ENCODE measurements around the gene UROS.

Gene UROS

DNA sequence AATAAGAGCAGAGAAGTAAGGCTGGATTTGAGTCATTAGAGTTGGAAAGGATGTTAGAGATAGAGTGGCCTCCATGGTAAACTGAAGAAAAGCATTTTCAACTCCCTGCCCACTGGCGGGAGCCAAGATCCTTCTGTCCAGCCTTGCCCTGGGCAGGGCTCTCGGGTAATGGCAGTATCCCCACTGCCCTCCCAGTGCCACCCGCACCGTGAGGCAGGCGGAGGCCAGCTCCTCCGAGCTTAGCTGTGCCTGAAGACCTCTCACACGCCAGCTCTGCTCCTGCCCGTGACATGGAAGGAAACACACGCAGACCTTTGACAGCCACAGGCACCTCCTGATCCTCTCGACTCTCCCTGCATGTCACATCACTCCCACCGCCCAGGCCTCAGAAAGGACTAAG, 22.6 kb upstream of the UROS start:
- H3K4me3 ChIP-seq (ENCODE audit: low read depth, low read length) = no peak overlapping the region
- no peak overlapping the region for H3K27ac ChIP-seq
- no peaks in the 10 kb centered on the region for H3K36me3 ChIP-seq (ENCODE audit: control insufficient read depth, insufficient read depth, low read length)

DNA sequence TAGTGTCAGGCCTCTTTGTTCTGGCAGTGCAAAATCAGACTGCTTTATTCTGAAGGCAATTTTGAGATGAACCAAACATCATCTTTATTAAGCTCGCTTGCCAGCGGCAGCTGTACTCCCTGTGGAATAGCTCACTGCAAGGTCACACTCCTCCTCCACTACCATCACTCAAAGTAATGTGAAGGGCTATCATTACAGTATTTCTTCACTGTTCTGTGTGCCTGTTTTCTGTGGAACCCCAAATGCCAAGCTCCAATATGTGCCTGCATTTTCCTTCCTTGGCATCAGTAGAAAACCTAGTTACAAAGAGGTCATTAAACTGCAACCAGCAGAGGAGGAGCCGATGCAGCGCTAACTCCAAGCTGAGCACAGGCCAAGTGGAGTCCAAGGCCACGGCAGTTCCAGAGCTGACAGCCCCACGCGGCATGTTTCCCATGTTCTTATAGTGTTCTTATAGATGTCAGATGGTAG, 21.7 kb upstream of the UROS start:
- Histone ChIP-seq H3K4me2 (ENCODE audit: low read length) (no peak overlapping the region), H3K36me3 (ENCODE audit: control insufficient read depth, insufficient read depth, low read length) (no peaks in the 10 kb centered on the region), H3K27ac (no peak overlapping the region), H3K79me2 (peaks cover 2% of the 10 kb centered on the region), H2AFZ (no peak overlapping the region), H3K9me3 (ENCODE audit: control insufficient read depth, low read length) (no peaks in the 10 kb centered on the region), H3K9ac (no peak overlapping the region), H3K4me1 (no peaks in the 10 kb centered on the region), H3K4me3 (ENCODE audit: low read depth, low read length) (no peak overlapping the region), H3K27me3 (ENCODE audit: control insufficient read depth, insufficient read depth, low read length) (no peaks in the 10 kb centered on the region)
- no peak for TF ChIP-seq CTCF (IDR thresholded peaks at IDR 0.05)

More for the DNA sequence above, 22.6 kb upstream of the UROS start:
- Histone ChIP-seq H3K79me2 (peaks cover 2% of the 10 kb centered on the region), H3K4me1 (no peaks in the 10 kb centered on the region), H3K27me3 (ENCODE audit: control insufficient read depth, insufficient read depth, low read length) (no peaks in the 10 kb centered on the region), H3K9ac (no peak overlapping the region), H2AFZ (no peak overlapping the region), H3K4me2 (ENCODE audit: low read length) (no peak overlapping the region), H3K9me3 (ENCODE audit: control insufficient read depth, low read length) (no peaks in the 10 kb centered on the region)
- TF ChIP-seq CTCF (IDR thresholded peaks at IDR 0.05) = no peak

DNA sequence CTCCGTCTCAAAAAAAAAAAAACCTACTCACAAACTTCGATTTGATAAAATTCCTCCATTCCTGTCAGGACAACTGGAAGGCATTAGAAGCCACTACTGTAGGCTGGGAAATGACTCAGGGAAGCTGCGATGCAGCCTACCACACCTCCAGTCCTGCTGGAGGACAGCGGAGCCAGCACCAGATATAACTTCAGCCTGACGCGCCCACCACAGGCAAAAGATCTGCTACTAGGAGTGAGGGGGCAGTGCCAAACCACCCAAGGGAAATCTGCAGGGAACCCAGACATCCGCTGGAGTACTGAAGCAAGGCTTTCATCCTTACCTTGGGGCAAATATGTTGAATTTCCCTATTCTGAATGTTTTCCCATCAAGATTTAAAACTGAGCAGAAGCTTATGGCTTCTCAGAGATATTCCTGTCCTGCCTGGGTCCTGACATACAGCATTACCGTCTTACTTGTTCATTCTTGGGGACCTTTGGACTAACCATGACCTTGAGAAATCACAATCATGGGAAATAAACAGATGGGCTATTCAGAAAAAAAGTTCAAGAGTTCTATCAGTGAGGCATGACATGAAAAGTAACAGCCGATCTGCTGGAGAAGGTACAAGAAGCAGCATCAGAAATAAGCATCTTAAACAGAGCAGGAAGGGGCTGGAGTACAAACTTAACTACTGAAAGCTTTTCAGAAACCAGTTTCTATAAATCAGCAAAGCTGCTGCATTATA, 20.7 kb upstream of the UROS start:
- Histone ChIP-seq H3K4me2 (ENCODE audit: low read length) (no peak overlapping the region), H3K27me3 (ENCODE audit: control insufficient read depth, insufficient read depth, low read length) (no peaks in the 10 kb centered on the region), H3K4me3 (ENCODE audit: low read depth, low read length) (no peak overlapping the region), H3K79me2 (peaks cover under 1% of the 10 kb centered on the region), H3K36me3 (ENCODE audit: control insufficient read depth, insufficient read depth, low read length) (no peaks in the 10 kb centered on the region), H3K9me3 (ENCODE audit: control insufficient read depth, low read length) (no peaks in the 10 kb centered on the region), H3K27ac (no peak overlapping the region), H3K4me1 (no peaks in the 10 kb centered on the region), H3K9ac (no peak overlapping the region), H2AFZ (no peak overlapping the region)
- no peak for TF ChIP-seq CTCF (IDR thresholded peaks at IDR 0.05)

DNA sequence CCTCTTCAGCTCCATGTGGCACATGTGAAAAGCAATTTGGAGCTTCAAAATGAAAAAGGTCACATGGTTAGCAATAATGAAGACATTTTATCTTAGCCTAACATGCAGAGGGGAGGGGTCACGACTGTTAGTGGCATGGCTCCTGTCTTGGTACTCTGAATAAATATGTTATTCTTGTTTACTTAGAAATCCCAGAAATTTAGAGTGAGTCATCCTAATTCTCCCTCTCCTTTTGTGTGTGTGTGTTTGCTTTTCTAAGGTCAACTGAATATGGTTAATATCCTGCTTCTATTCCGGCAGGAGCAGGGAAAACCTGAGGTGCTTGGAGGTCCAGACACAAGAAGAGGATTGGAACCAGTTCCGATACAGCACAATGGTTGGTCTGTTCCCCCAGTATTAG, 17.9 kb upstream of the UROS start:
- Histone ChIP-seq H3K4me3 (ENCODE audit: low read depth, low read length) (no peak overlapping the region), H3K36me3 (ENCODE audit: control insufficient read depth, insufficient read depth, low read length) (no peaks in the 10 kb centered on the region), H2AFZ (no peak overlapping the region), H3K9ac (no peak overlapping the region), H3K79me2 (no peaks in the 10 kb centered on the region), H3K4me1 (no peaks in the 10 kb centered on the region), H3K4me2 (ENCODE audit: low read length) (no peak overlapping the region), H3K27me3 (ENCODE audit: control insufficient read depth, insufficient read depth, low read length) (no peaks in the 10 kb centered on the region), H3K27ac (no peak overlapping the region), H3K9me3 (ENCODE audit: control insufficient read depth, low read length) (no peaks in the 10 kb centered on the region)
- no peak for TF ChIP-seq CTCF (IDR thresholded peaks at IDR 0.05)

DNA sequence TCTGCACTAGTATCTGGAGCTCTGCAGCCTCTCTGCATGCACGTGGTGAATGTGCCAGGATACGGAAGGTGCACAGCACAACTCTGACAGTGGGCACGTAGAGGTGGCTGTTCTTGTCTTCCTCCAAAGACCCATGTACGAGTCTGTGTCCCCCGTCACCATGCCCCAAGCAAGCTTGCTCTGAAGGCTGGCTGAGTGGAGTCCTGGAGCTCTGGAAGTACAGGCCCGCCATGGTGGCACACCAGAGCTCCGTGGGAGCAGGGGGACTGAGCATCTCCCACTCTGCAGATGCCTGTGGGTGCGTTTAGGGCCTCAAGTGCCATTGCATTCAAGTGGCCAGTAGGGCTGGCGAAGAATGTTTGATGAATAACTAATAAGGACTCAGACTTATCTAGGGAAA, 17.3 kb upstream of the UROS start:
- H3K79me2 ChIP-seq = no peaks in the 10 kb centered on the region
- H3K4me2 ChIP-seq (ENCODE audit: low read length) = no peak overlapping the region
- H3K4me1 ChIP-seq = no peaks in the 10 kb centered on the region
- H3K27me3 ChIP-seq (ENCODE audit: control insufficient read depth, insufficient read depth, low read length) = no peaks in the 10 kb centered on the region
- no peak for TF ChIP-seq CTCF (IDR thresholded peaks at IDR 0.05)
- no peaks in the 10 kb centered on the region for H3K36me3 ChIP-seq (ENCODE audit: control insufficient read depth, insufficient read depth, low read length)
- H3K9me3 ChIP-seq (ENCODE audit: control insufficient read depth, low read length) = no peaks in the 10 kb centered on the region
- no peak overlapping the region for H3K27ac ChIP-seq
- no peak overlapping the region for H3K9ac ChIP-seq
- no peak overlapping the region for H3K4me3 ChIP-seq (ENCODE audit: low read depth, low read length)
- no peak overlapping the region for H2AFZ ChIP-seq

All from parathyroid adenoma (tissue), 2 donors.